Measurements from ENCODE around the gene UBE2L5. TPM values are rescaled to one million over a fixed set of nuclear protein-coding genes. Genes with fewer than 3 reads are reported as not detected.

Gene UBE2L5
- total RNA-seq, 2 experiments from 2014 or later: 0.22 to 1.8 TPM

DNA sequence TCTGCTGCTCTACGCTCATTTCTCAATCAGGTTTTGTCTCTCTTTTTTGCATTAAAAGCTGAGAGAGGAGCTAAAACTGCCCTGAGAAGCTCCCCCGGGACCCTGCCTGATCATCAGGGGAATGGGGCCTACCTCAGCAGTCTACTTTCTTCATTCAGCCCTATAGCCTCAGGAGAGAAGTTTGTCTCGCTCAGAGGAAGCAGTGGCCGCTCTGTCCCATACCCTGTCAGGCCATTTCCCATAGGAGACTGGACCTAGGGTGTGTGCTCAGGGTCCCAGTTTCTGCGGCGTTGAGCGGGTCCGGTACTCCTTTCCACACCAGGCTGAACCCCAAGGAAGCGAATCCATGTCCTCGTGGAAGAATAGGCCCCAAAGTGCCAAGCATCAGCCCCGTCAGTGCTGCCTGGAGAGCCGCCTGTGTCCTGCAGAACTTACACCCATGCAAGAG lies 21.7 kb downstream of the UBE2L5 start:
- Histone ChIP-seq H3K36me3 (ENCODE audit: insufficient read depth, low read length) (peaks cover 30% of the 10 kb centered on the region), H3K27ac (ENCODE audit: low read depth, low read length, poor library complexity, severe bottlenecking) (peak overlapping the region; percentile 98), H3K79me2 (ENCODE audit: insufficient read depth, low read depth, low read length) (peaks cover 39% of the 10 kb centered on the region), H3K4me3 (ENCODE audit: low read depth, low read length, poor library complexity, severe bottlenecking) (peak overlapping the region; percentile 87), H4K20me1 (ENCODE audit: insufficient read depth, low read length) (no peaks in the 10 kb centered on the region), H3K9me2 (ENCODE audit: insufficient read depth, low read length) (no peaks in the 10 kb centered on the region), H2AFZ (ENCODE audit: low read length) (no peak overlapping the region), H3K4me1 (ENCODE audit: insufficient read depth, low read length, poor library complexity, severe bottlenecking) (peaks cover 72% of the 10 kb centered on the region), H3K4me2 (ENCODE audit: low read length) (peak overlapping the region; percentile 92), H3K9me3 (ENCODE audit: low read length) (peaks cover 18% of the 10 kb centered on the region; the same call in 1 of the 2 replicates)
- intact Hi-C loops (cut with micrococcal nuclease; ENCODE audit: unreplicated experiment): loop anchor here (1.0 to 10.0 kb wide), 5 partner anchors 15 to 291 kb away; partner anchors contain the start of genes ALOX5AP and UBE2L5
- CTCF ChIA-PET (ENCODE audit: unreplicated experiment): interaction anchor here (0.6 to 3.9 kb wide), 3 partner anchors 15 to 69 kb away, joined by 3 to 17 read pairs (median 6); no protein-coding TSS in a partner anchor
- peak; percentile 97 for DNase-seq (ENCODE audit: low spot score)
- no TSS peak for BruUV-seq (replicated peaks)
- POLR2A ChIA-PET: interaction anchor here (0.7 to 16.4 kb wide), 18 partner anchors 9 to 250 kb away, joined by 3 to 235 read pairs (median 6); partner anchors contain the start of gene UBE2L5
- TF ChIP-seq, protein P1, sequence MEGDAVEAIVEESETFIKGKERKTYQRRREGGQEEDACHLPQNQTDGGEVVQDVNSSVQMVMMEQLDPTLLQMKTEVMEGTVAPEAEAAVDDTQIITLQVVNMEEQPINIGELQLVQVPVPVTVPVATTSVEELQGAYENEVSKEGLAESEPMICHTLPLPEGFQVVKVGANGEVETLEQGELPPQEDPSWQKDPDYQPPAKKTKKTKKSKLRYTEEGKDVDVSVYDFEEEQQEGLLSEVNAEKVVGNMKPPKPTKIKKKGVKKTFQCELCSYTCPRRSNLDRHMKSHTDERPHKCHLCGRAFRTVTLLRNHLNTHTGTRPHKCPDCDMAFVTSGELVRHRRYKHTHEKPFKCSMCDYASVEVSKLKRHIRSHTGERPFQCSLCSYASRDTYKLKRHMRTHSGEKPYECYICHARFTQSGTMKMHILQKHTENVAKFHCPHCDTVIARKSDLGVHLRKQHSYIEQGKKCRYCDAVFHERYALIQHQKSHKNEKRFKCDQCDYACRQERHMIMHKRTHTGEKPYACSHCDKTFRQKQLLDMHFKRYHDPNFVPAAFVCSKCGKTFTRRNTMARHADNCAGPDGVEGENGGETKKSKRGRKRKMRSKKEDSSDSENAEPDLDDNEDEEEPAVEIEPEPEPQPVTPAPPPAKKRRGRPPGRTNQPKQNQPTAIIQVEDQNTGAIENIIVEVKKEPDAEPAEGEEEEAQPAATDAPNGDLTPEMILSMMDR (conservative IDR thresholded peaks at IDR 0.05; ENCODE audit: low read length): no peak; the same call in 1 of the 2 replicates
- TF ChIP-seq EZH2phosphoT487 (IDR thresholded peaks at IDR 0.05; ENCODE audit: borderline replicate concordance, low read depth, low read length): no peak

DNA sequence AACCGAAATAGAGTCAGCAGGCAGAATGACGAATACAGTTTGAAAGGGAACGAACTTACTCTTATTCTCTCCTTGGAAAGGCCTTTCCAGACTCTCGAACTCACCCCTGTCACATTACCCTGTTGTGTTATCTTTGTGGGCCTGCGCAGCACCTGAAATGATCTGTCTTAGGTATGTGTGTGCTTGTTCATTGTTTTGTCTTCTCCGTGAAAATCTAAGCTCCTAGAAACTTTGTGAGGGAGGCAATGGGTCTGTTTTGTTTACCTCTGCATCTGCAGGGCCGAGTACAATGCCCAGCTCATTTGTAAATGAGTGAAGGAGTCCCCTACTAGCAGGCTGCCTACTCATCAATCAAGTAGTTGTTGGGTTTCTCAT lies 23.8 kb downstream of the UBE2L5 start:
- peak; percentile 54 for DNase-seq (ENCODE audit: low spot score)
- Histone ChIP-seq H3K27ac (ENCODE audit: low read depth, low read length, poor library complexity, severe bottlenecking) (peak overlapping the region; percentile 98), H3K9me2 (ENCODE audit: insufficient read depth, low read length) (no peaks in the 10 kb centered on the region), H3K4me2 (ENCODE audit: low read length) (peak overlapping the region; percentile 92), H3K36me3 (ENCODE audit: insufficient read depth, low read length) (peaks cover 42% of the 10 kb centered on the region), H3K4me3 (ENCODE audit: low read depth, low read length, poor library complexity, severe bottlenecking) (peak overlapping the region; percentile 87), H3K4me1 (ENCODE audit: insufficient read depth, low read length, poor library complexity, severe bottlenecking) (peaks cover 62% of the 10 kb centered on the region), H3K79me2 (ENCODE audit: insufficient read depth, low read depth, low read length) (peaks cover 56% of the 10 kb centered on the region), H4K20me1 (ENCODE audit: insufficient read depth, low read length) (no peaks in the 10 kb centered on the region), H2AFZ (ENCODE audit: low read length) (no peak overlapping the region), H3K9me3 (ENCODE audit: low read length) (peaks cover 4% of the 10 kb centered on the region; the same call in 1 of the 2 replicates)
- POLR2A ChIA-PET: interaction anchor here (0.6 to 16.4 kb wide), 20 partner anchors 9 to 278 kb away, joined by 3 to 235 read pairs (median 6); partner anchors contain the start of genes HMGB1 and UBE2L5
- TSS peak; percentile 58 for BruUV-seq (replicated peaks)
- intact Hi-C loops (cut with micrococcal nuclease; ENCODE audit: unreplicated experiment): loop anchor here (5.0 to 10.0 kb wide), 3 partner anchors 171 to 289 kb away; partner anchors contain the start of genes ALOX5AP and USPL1
- TF ChIP-seq, protein P1 (conservative IDR thresholded peaks at IDR 0.05; ENCODE audit: low read length): no peak
- TF ChIP-seq EZH2phosphoT487 (IDR thresholded peaks at IDR 0.05; ENCODE audit: borderline replicate concordance, low read depth, low read length): no peak
- CTCF ChIA-PET (ENCODE audit: unreplicated experiment): interaction anchor here (0.7 to 1.7 kb wide), 6 partner anchors 15 to 74 kb away, joined by 3 to 5 read pairs (median 4); no protein-coding TSS in a partner anchor

DNA sequence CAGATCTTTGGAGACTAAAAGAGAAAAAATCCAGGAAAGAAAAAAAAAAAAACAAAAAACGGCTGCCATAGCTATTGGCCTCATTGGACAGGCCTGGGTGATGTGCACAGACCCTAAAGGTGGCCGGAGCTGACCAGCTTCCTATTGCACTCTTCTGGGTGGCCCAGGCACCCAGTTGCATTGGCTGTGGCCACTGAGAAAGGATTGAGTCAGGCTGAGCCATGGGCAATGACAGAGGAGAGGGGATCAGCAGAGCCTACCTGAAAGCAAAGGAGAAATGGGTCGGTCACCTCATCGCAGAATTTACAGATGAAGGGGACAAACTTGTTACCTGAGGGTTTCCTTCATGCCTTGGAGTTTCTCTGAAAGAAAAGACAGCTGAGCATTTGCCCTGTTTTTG lies 26.1 kb downstream of the UBE2L5 start:
- BruUV-seq (replicated peaks): no TSS peak
- peaks cover 48% of the 10 kb centered on the region for H3K36me3 ChIP-seq (ENCODE audit: insufficient read depth, low read length)
- intact Hi-C loops (cut with micrococcal nuclease; ENCODE audit: unreplicated experiment): loop anchor here (5.0 to 10.0 kb wide), 3 partner anchors 169 to 286 kb away; partner anchors contain the start of genes ALOX5AP and USPL1
- TF ChIP-seq, protein P1 (conservative IDR thresholded peaks at IDR 0.05; ENCODE audit: low read length): no peak
- no peak for TF ChIP-seq EZH2phosphoT487 (IDR thresholded peaks at IDR 0.05; ENCODE audit: borderline replicate concordance, low read depth, low read length)
- H3K4me3 ChIP-seq (ENCODE audit: low read depth, low read length, poor library complexity, severe bottlenecking): peak overlapping the region; percentile 87
- peak overlapping the region; percentile 92 for H3K4me2 ChIP-seq (ENCODE audit: low read length)
- POLR2A ChIA-PET: interaction anchor here (0.6 to 16.4 kb wide), 20 partner anchors 9 to 160 kb away, joined by 3 to 235 read pairs (median 4); partner anchors contain the start of genes HMGB1 and UBE2L5
- H3K4me1 ChIP-seq (ENCODE audit: insufficient read depth, low read length, poor library complexity, severe bottlenecking): peaks cover 55% of the 10 kb centered on the region
- no peak overlapping the region for H2AFZ ChIP-seq (ENCODE audit: low read length)
- peaks cover 72% of the 10 kb centered on the region for H3K79me2 ChIP-seq (ENCODE audit: insufficient read depth, low read depth, low read length)
- no peaks in the 10 kb centered on the region for H3K9me3 ChIP-seq (ENCODE audit: low read length)
- H3K9me2 ChIP-seq (ENCODE audit: insufficient read depth, low read length): no peaks in the 10 kb centered on the region
- CTCF ChIA-PET (ENCODE audit: unreplicated experiment): no interaction called here
- peak overlapping the region; percentile 98 for H3K27ac ChIP-seq (ENCODE audit: low read depth, low read length, poor library complexity, severe bottlenecking)
- DNase-seq (ENCODE audit: low spot score): no peak
- no peaks in the 10 kb centered on the region for H4K20me1 ChIP-seq (ENCODE audit: insufficient read depth, low read length)

All from OCI-LY7 (cell line).